Fibroblast of lung (primary cell): ENCODE results near the gene GID8.

Source experiments
- CTCF ChIP-seq, 2 donors: IDR thresholded peaks in 1 of 2; conservative IDR thresholded peaks in 1 of 2; 1 replicate in 1 of 2; 2 replicates in 1 of 2; pipeline ENCODE4 v1.5.1; 2011 to 2012; ENCODE audit warnings: low read length in 2 of 2, control low read depth in 1 of 2, inconsistent platforms in 1 of 2, low read depth in 1 of 2, mild to moderate bottlenecking in 1 of 2
- EZH2 ChIP-seq: IDR thresholded peaks from 2 replicates; pipeline ENCODE4 v1.5.1; 2012; ENCODE audit warnings: low read length, control low read depth, mild to moderate bottlenecking; ENCODE audit errors: missing control alignments

GRCh38 chr20:62996596-62996982 is 58.6 kb downstream of the GID8 start:
- TF ChIP-seq CTCF (conservative IDR thresholded peaks at IDR 0.05 in 1 of 2, IDR thresholded peaks at IDR 0.05 in 1 of 2; ENCODE audit: low read depth in 1 of 2, low read length in 2 of 2) (no peak), EZH2 (no peak)
